GM12891 (cell line): ENCODE data around the gene PRL.

Experiments used
- POLR2A ChIP-seq: IDR thresholded peaks from 2 replicates; pipeline ENCODE4 v1.6.1; 2011; ENCODE audit warnings: low read depth, low read length, control low read depth
- TAF1 ChIP-seq: IDR thresholded peaks from 2 replicates; pipeline ENCODE4 v1.6.1; 2011; ENCODE audit warnings: low read depth, low read length, control low read depth

DNA sequence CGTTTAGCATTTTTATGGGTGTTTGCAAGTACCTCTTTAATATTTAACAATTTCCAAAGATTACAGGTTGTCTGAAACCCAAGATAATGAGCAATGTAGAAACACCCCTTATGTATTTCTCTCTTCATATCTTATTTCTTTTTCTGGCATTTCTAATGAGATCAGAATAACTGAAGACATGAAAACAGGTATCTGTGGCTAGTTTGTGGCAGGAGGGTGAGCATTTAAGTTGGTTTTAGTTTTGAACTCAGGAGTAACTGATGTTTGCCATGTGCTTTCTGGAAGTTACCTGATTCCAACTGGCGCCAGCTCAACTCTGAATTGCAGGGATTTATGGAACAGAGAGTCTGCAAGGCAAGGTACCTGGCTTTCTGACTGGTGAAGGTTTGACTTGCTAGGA, 35.4 kb upstream of the PRL start:
- TF ChIP-seq TAF1 (no peak), POLR2A (no peak)
